Endothelial cell (in vitro differentiated cells): ENCODE measurements around the gene NPHP4. TPM values are rescaled to one million over a fixed set of nuclear protein-coding genes. Genes with fewer than 3 reads are reported as not detected.
A peak's percentile ranks its signal among the peaks of the same experiment; 100 is the strongest.

Experiments used
- DNase-seq: peaks from one replicate; pipeline ENCODE4 v3.0.0; 2021; ENCODE audit warnings: low spot score
- H3K27ac Mint-ChIP-seq: one replicate; pipeline ENCODE4 v1.8.0; 2021; ENCODE audit warnings: mixed read lengths, inconsistent platforms; ENCODE audit not compliant: unreplicated experiment
- H3K27me3 Mint-ChIP-seq: one replicate; pipeline ENCODE4 v1.8.0; 2021; ENCODE audit warnings: mild to moderate bottlenecking, moderate library complexity, mixed read lengths, inconsistent platforms; ENCODE audit not compliant: unreplicated experiment
- H3K36me3 Mint-ChIP-seq: one replicate; pipeline ENCODE4 v1.8.0; 2021; ENCODE audit warnings: mild to moderate bottlenecking, low read depth, mixed read lengths, inconsistent platforms; ENCODE audit not compliant: unreplicated experiment
- H3K4me1 Mint-ChIP-seq: one replicate; pipeline ENCODE4 v1.8.0; 2021; ENCODE audit warnings: mild to moderate bottlenecking, mixed read lengths, inconsistent platforms; ENCODE audit not compliant: unreplicated experiment
- H3K4me3 Mint-ChIP-seq: one replicate; pipeline ENCODE4 v1.8.0; 2021; ENCODE audit warnings: mild to moderate bottlenecking, mixed read lengths, inconsistent platforms; ENCODE audit not compliant: unreplicated experiment
- H3K9me3 Mint-ChIP-seq: one replicate; pipeline ENCODE4 v1.8.0; 2021; ENCODE audit warnings: mixed read lengths, inconsistent platforms; ENCODE audit not compliant: unreplicated experiment
- CTCF ChIP-seq: fragments of 200-600 bp; sonication (generic); IDR thresholded peaks from one replicate; pipeline ENCODE4 v1.5.0; 2021; ENCODE audit warnings: antibody characterized with exemption; ENCODE audit not compliant: unreplicated experiment
- total RNA-seq: library from RNA; stranded (reverse); fragmentation: NEBNext Ultra II Directional; extraction: Animal tissue kit (Norgen Biotek cat#: 25700); gene quantifications from one replicate; pipeline ENCODE4 v1.2.1, GENCODE V29; 2021; ENCODE audit not compliant: unreplicated experiment

NPHP4 gene
- total RNA-seq, 1 donor from 2014 or later: 15.3 TPM

- Mint-ChIP-seq H3K9me3 (no peaks in the 10 kb centered on the region), H3K27ac (no peak overlapping the region)
These were observed 1.6 kb upstream of the NPHP4 start for GRCh38 chr1:5993556-5994491.

GRCh38 chr1:5992814-5993555 is 760 bp upstream of the NPHP4 start:
- Mint-ChIP-seq H3K9me3 (no peaks in the 10 kb centered on the region), H3K4me1 (peaks cover 10% of the 10 kb centered on the region), H3K4me3 (peak overlapping the region; percentile 89), H3K27ac (no peak overlapping the region), H3K36me3 (no peaks in the 10 kb centered on the region), H3K27me3 (peaks cover 17% of the 10 kb centered on the region)
- no peak for DNase-seq
- no peak for TF ChIP-seq CTCF

More at GRCh38 chr1:5993556-5994491, 1.6 kb upstream of the NPHP4 start:
- DNase-seq: no peak
- Mint-ChIP-seq H3K36me3 (no peaks in the 10 kb centered on the region), H3K27me3 (peaks cover 21% of the 10 kb centered on the region), H3K4me1 (peaks cover 10% of the 10 kb centered on the region), H3K4me3 (peak overlapping the region; percentile 89)
- TF ChIP-seq CTCF: no peak

- Mint-ChIP-seq H3K4me1 (peaks cover 10% of the 10 kb centered on the region), H3K9me3 (no peaks in the 10 kb centered on the region), H3K36me3 (no peaks in the 10 kb centered on the region), H3K27me3 (peaks cover 15% of the 10 kb centered on the region), H3K27ac (peak overlapping the region; percentile 52), H3K4me3 (peak overlapping the region; percentile 94)
- no peak for TF ChIP-seq CTCF
- DNase-seq: peak; percentile 50
These were observed 722 bp downstream of the NPHP4 start for GRCh38 chr1:5991381-5992025.

- H3K27ac Mint-ChIP-seq: peak overlapping the region; percentile 52
These were observed 1.3 kb downstream of the NPHP4 start for GRCh38 chr1:5990913-5991312.

More at GRCh38 chr1:5990913-5991312, 1.3 kb downstream of the NPHP4 start:
- no peaks in the 10 kb centered on the region for H3K9me3 Mint-ChIP-seq
- no peak for DNase-seq
- H3K27me3 Mint-ChIP-seq: peaks cover 15% of the 10 kb centered on the region
- H3K4me3 Mint-ChIP-seq: peak overlapping the region; percentile 94
- no peak for TF ChIP-seq CTCF
- H3K36me3 Mint-ChIP-seq: no peaks in the 10 kb centered on the region
- H3K4me1 Mint-ChIP-seq: peaks cover 10% of the 10 kb centered on the region
